ENCODE results near the gene SRBD1. TPM values are rescaled to one million over a fixed set of nuclear protein-coding genes. Genes with fewer than 3 reads are reported as not detected.

The SRBD1 gene
- total and polyA plus RNA-seq, 10 donors: 4.6 to 57.8 (median 25.8) TPM

GRCh38 chr2:45612285-45612684 lies 1.2 kb upstream of the SRBD1 start:
- H3K4me3 ChIP-seq: no peak overlapping the region
- intact Hi-C loops (cut with DNase I; ENCODE audit: low total_unique reads): no loop called here
- no peaks in the 10 kb centered on the region for H3K27me3 ChIP-seq (replicated peaks in 1 of 7)
- peaks cover 7 to 45% (median 20%) of the 10 kb centered on the region in 6 donors for H3K4me1 ChIP-seq
- peak overlapping the region in 1 of 8 donors; percentile 92 for H3K27ac ChIP-seq
- 66 to 81% (median 70%) methylated on average over 2 of the region's 2 CpGs for WGBS, 5 donors
- no peaks in the 10 kb centered on the region for H3K9me3 ChIP-seq
- DNase-seq: no peak
- TF ChIP-seq CTCF (IDR thresholded peaks at IDR 0.05 in 8 of 11, conservative IDR thresholded peaks at IDR 0.05 in 3 of 11) (no peak), POLR2AphosphoS5 (IDR thresholded peaks at IDR 0.05) (no peak), POLR2A (IDR thresholded peaks at IDR 0.05) (no peak)
- H3K36me3 ChIP-seq: no peaks in the 10 kb centered on the region

GRCh38 chr2:45610281-45611019 lies 617 bp downstream of the SRBD1 start:
- peak; percentile 82 for DNase-seq
- Histone ChIP-seq H3K4me3 (peak overlapping the region; percentile 57 to 89 (median 76)), H3K4me1 (peaks cover 7 to 56% (median 29%) of the 10 kb centered on the region in 6 donors), H3K36me3 (peaks cover 0 to under 1% (median 0%) of the 10 kb centered on the region in 6 donors), H3K9me3 (no peaks in the 10 kb centered on the region), H3K27me3 (replicated peaks in 1 of 7) (no peaks in the 10 kb centered on the region), H3K27ac (peak overlapping the region; percentile 53 to 95 (median 92))
- TF ChIP-seq CTCF (IDR thresholded peaks at IDR 0.05 in 8 of 11, conservative IDR thresholded peaks at IDR 0.05 in 3 of 11) (peak in 4 of 11 experiments; percentile 11 to 27 (median 16)), POLR2A (IDR thresholded peaks at IDR 0.05) (no peak), POLR2AphosphoS5 (IDR thresholded peaks at IDR 0.05) (no peak)
- WGBS, 5 donors: 1 to 2% (median 1%) methylated on average over 23 of the region's 23 CpGs
- intact Hi-C loops (cut with DNase I; ENCODE audit: low total_unique reads): no loop called here

GRCh38 chr2:45607701-45608100 lies 3.4 kb downstream of the SRBD1 start:
- WGBS, 5 donors: 79 to 100% (median 88%) methylated on average over 1 of the region's 1 CpG
- Histone ChIP-seq H3K27me3 (replicated peaks in 1 of 7) (no peaks in the 10 kb centered on the region), H3K36me3 (peaks cover 0 to 26% (median 11%) of the 10 kb centered on the region in 6 donors), H3K9me3 (no peaks in the 10 kb centered on the region), H3K4me1 (peaks cover 7 to 63% (median 29%) of the 10 kb centered on the region in 6 donors), H3K4me3 (no peak overlapping the region), H3K27ac (no peak overlapping the region)
- no peak for DNase-seq
- TF ChIP-seq CTCF (IDR thresholded peaks at IDR 0.05 in 8 of 11, conservative IDR thresholded peaks at IDR 0.05 in 3 of 11): peak in 2 of 11 experiments; percentile 6 to 11
- no peak for TF ChIP-seq POLR2AphosphoS5 (IDR thresholded peaks at IDR 0.05)
- TF ChIP-seq POLR2A (IDR thresholded peaks at IDR 0.05): no peak
- intact Hi-C loops (cut with DNase I; ENCODE audit: low total_unique reads): no loop called here

- peaks cover 7 to 56% (median 28%) of the 10 kb centered on the region in 6 donors for H3K4me1 ChIP-seq
- peaks cover 0 to 35% (median 16%) of the 10 kb centered on the region in 6 donors for H3K36me3 ChIP-seq
- 28 to 64% (median 52%) methylated on average over 1 of the region's 1 CpG for WGBS, 5 donors
- TF ChIP-seq CTCF (IDR thresholded peaks at IDR 0.05 in 8 of 11, conservative IDR thresholded peaks at IDR 0.05 in 3 of 11) (no peak), POLR2AphosphoS5 (IDR thresholded peaks at IDR 0.05) (no peak), POLR2A (IDR thresholded peaks at IDR 0.05) (no peak)
- no peak overlapping the region for H3K4me3 ChIP-seq
- intact Hi-C loops (cut with DNase I; ENCODE audit: low total_unique reads): no loop called here
- H3K27ac ChIP-seq: peak overlapping the region in 3 of 8 donors; percentile 6 to 43 (median 34)
- no peaks in the 10 kb centered on the region for H3K27me3 ChIP-seq (replicated peaks in 1 of 7)
- no peaks in the 10 kb centered on the region for H3K9me3 ChIP-seq
- no peak for DNase-seq
Measured at GRCh38 chr2:45606796-45607195, 4.3 kb downstream of the SRBD1 start.

All from spleen (tissue), 11 donors.